Measurements from ENCODE around the gene MT1G.
"Not testable (repeated sequence)": the region's sequence is repeated elsewhere in the genome, so short reads cannot be mapped to it uniquely, and the experiment has no call there.

The MT1G gene

DNA sequence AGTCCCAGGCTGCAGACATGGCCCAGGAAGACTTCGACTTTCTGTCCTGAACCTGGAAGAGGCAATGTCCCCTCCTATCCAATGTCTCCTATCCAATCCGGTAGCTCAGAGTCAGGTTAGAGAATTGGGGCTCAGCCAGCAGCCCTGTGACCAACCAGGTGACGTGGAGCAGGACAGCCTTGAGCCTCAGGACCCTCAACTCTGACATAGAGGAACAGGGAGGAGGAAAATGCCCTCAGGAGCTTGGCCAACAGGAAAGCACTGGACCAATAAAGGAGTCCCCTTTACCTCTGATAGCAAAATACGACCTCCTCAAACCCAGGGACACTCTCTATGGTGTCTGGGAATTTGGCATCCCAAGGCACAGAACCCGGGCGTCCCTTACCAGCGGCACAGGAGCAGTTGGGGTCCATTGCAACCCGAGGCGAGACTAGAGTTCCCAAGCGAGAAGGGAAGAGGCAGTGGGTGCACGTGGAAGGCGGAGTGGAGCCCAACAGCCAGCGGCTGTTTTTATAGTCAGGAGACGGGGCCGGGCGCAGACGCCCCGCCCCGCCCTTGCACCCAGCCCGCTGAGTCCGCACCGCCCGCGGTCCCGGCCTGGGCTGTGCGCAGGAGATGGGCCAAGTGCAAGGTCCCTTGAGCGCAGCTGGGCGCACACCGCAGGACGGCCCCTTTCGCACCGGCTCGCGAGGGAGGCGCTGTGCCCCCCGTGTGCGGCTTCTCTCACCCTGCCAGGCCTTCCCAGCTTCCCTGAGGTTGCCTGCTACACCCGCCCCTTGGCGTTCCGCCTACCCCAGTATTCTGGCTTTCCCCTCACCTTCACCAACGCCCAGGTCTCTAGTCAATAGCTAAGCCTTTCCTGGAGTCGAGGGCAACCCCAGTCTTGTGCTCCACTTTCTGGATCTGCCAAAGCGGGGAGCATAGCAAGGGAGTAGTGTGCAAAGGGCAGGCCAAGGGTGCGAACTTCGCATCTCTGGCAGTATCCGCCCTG, at the start of gene MT1G:
Gene MT1G (minus strand): TSS at position 485 of the 991 bp plus-strand sequence. CDS start 72 bp downstream, at position 413.
- DNase-seq (ENCODE audit: low read depth) = no peak

DNA sequence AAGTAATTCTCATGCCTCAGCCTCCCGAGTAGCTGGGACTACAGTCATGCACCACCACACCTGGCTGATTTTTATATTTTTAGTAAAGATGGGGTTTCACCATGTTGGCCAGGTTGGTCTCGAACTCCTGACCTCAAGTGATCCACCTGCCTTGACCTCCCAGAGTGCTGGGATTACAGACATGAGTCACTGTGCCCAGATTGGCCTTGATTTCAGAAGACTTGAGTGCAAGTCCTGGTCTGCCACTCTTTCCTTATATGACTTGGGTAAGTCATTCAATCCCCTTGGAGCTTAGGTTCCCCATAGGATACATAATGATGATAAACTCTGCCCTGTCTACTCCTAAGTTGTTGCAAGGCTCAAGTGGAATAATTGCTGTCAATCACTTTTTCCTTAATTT, 49.7 kb upstream of the MT1G start:
- not testable (repeated sequence) for DNase-seq (ENCODE audit: low read depth)

DNA sequence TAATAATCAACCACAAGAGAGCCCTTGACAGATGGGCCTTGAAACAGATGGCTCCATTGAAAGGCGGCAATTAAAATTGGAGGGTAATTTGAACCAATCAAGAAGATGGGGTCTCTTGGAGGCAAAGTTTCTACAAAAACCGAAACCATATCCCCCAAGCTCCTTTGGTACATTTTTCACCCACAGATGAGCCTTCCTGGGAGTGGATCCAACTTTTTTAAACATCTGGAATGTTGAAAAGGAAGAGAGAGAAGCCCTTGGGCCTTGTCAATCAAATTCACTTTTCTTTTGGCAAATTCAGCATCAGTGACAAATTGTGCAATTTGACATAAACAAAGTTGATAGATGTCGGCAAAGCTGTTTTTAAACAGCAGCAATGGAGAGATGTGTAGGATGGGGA, 48.9 kb upstream of the MT1G start:
- DNase-seq (ENCODE audit: low read depth) = no peak

DNA sequence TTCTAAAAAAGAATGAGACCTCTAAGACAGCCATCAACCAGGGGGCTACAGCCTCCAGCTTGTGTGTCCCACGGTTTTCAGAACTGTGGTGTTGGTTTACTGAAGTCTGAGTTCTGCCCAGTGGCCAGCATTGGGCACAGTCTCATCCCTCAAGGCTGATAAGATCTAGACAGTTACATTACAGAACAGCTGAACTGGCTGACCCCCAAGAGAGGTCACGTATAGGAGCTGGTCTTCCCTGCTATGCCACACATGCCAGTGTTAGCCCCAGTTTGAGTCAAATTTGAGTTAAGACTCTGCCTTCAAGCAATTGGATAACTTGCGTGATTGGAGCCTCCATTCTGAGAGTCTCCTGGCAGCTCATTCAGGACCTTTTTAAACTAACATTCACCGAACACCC, 47.3 kb upstream of the MT1G start:
- DNase-seq (ENCODE audit: low read depth) = no peak

DNA sequence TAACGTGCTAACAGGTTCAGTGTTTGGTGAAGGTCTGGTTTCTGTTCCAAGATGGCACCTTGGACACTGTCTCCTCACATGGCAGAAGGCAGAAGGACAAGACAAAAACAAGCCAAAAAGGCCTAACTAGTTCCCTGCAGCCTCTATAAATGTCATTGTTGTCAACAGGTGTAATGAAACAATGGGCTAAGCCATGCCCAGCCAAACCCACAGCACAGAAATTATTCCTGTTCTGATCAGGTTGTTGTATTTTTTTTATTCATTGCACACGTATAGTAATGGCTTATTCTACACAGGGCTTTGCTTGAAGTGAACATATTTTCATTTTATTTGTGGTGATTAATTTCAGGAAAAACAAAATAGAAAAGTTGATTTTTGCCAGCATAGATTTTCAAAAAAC, 45.9 kb upstream of the MT1G start:
- no peak for DNase-seq (ENCODE audit: low read depth)

DNA sequence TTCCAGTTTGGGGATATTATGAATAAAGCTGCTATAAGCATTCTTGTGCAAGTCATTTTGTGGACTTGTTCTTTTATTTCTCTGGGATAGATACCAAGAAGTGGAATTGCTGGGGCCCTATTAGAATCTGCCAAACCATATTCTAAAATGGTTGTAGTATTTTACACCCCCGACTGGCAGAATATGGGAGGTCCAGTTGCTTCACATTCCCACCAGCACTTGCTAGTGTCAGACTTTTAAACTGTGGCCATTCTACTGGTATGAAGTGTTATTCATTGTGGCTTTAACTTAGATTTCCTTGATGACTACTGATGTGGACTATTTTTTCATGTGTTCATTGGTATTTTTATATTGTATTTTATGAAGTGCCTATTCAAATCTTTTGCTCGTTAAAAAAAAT, 44.0 kb upstream of the MT1G start:
- no peak for DNase-seq (ENCODE audit: low read depth)

DNA sequence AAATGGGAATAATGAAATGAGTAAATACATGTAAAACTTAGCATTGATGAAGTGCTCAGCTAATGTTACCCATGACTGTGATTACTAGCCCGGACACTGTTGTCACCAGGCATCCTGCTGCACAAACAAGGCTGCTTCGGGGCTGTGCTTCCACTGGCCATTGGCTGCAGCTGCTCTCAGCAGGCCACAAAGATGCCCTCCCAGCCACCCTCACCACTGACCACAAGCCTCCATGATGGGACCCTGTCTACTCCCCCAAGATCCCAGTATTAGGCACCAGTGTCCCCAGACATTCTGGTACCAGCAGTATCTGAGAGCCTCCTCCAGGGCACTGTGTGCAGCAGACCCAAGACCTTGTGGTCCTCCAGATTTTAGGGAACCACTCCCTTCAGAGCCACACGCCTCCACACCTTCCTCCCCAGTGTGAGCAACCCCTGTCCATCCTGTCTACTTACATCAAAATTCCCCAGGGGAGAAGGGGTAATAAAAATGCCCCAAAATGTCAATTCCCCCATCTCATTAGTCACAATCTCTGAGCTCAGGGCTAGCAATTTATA, 42.4 kb upstream of the MT1G start:
- no peak for DNase-seq (ENCODE audit: low read depth)

DNA sequence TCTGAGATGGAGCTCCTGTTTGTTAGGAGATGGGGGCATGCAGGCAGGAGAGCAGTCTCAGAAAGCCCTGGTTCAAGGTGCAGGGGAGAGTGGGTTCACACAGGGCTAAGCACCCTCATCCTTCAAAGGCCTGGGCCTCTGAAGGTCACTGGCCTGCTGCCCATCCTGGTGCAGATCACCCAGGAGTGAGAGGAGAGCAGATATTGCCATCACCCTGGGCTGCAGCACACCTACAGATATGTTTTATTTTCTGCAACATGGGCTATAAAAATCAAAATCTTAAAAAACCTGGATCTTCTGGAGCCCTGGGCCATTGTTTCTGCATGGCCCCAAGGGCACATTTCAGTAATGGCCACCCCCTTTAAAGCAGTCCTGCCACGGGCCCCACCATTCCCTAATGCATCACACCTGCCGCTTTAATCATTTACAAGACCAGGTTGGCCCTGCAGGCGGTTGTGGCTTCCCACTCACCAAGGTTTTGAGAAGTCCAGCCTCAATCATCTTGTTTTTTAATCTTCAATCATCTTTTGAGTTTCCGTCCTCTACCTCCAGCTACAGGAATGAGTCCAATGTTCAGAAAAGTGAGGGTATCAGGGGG, 41.7 kb upstream of the MT1G start:
- DNase-seq (ENCODE audit: low read depth) = no peak

DNA sequence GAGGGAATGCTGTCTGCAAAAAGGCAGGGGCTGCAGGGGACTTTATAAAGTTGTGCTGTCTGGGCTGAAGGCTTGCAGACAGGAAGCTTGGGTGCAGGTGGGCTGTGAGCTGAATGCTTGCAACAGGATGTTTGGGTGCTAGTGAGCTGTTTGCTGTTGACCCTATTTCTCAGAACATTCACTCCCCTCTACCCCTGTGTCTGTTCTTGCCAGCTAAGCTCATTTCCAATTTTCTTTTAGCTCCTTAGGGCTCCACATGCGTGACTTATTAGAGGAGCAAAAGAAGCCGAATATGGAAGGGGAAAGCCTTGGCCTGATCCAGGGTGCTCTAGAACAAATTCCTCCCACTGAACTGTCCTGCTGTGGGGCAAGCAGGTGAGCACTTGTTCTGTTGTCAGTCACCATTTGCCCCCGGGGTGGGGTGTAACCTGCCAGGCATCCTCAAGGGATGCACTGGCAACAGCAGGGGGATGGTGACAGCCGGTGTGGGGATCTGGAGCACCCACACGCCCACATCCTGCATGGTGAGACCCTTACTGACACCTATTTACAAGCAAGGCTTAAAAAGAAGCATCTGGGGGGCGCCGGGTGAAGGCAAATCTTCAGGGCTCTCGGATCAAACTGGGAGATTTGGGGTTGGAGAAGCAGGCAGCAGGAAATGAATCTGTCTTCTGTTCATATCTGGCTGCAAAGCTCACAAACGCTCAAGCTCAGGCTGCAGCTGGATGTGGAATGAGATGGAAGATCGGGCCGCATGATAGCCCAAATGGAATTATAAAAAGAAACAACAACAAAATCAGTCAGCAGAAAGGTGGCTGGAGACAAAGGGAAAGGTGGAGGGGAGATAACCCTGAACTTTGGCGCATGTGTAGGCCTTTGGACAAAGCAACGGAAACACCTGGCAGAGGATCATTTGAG, 40.9 kb upstream of the MT1G start:
- DNase-seq (ENCODE audit: low read depth) = no peak

DNA sequence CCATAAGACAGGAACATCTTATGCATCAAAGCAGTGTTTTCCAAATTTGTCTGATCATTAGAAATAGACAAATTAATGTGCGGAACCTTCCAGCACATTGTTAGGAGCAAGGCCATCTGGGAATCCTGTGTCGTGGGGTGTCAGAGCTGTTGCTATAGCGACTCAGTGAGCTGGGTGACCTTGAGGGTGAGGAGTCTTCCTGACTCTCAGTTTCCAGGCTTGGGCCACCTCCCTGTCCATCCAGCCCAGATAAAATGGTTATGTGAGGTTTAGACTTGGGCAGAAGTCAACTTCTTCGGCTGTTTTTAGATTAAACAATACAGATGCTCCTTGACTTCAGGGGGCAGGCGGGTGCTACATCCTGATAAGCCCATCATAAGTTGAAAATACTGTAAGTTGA, 35.0 kb upstream of the MT1G start:
- no peak for DNase-seq (ENCODE audit: low read depth)

DNA sequence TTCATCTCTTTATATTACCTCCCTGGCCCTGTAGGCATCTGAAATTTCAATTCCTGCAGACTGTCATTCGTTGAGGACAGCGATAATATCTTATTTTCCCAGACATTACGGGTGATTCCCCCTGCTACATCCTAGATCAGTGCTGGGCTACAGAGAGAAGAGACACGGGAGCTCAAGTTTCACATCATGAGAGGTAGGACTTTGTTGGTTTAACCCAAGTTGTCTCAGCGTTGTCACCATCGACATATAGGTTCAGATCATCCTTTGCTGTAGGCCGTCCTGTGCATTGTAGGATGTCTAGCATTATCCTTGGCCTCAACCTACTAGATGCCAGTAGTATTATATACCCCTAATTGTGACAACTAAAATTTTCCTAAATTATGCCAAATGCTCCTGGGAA, 33.7 kb upstream of the MT1G start:
- no peak for DNase-seq (ENCODE audit: low read depth)

DNA sequence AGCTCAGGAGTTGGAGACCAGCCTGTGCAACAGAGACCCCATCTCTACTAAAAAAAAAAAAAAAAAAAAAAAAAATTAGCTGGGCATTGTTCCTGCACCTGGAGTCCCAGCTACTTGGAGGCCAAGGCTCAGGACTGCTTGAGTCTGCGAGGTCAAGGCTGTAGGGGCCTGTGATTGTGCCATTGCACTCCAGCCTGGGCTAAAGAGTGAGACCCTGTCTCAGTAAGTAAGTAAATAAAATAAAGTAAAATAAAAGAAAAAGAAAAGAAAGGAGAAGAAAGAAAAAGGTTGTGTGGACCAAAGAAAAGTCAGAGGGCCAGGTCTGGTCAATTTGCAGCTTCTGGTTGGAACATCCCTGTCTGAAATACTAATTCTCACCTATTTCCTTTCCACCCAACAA, 32.8 kb upstream of the MT1G start:
- no peak for DNase-seq (ENCODE audit: low read depth)

DNA sequence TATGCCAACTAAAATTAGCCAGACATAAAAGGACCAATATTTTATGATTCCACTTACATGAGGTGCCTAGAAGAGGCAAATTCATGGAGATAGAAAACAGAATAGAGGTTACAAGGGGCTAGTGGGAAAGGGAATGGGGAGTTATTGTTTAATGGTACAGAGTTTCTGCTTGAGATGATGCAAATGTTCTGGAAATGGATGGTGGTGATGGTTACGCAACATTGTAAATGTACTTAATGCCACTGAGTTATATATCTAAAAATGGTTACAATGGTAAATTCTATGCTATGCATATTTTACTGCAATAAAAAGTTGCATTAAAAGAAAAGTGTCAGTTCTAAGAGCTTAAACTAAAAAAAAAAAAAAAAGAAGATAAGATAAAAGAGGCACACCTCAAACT, 32.3 kb upstream of the MT1G start:
- no peak for DNase-seq (ENCODE audit: low read depth)

DNA sequence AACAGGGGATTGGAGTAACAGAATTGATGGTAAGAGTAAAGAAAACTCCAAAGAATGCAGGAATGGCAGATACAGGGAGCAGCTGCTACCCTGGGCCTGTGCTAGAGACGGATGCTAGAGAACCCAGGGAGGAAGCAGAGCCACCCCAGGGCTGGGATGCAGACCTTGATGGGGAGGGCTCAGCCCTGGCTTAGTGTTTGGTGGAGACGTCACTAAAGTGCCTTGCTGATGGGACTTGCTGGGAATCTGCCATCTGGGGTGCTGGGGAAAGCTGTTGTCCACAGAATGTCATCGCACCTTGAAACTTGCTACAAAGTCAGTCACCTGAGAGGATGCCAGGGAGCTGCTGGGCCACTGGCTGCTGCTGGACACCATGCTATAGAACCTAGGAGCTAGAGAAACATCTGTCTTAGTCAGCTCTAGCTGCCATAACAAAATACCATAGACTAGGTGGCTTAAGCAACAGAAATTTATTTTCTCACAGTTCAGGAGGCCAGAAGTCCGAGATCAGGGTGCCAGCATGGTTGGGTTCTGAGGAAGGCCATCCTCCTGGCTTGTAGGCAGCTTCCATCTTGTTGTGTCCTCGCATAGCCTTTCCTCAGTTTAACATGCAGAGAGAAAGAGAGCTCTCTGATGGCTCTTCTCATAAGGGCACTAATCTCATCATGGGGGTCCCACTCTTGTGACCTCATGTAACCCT, 29.7 kb upstream of the MT1G start:
- DNase-seq (ENCODE audit: low read depth) = no peak

DNA sequence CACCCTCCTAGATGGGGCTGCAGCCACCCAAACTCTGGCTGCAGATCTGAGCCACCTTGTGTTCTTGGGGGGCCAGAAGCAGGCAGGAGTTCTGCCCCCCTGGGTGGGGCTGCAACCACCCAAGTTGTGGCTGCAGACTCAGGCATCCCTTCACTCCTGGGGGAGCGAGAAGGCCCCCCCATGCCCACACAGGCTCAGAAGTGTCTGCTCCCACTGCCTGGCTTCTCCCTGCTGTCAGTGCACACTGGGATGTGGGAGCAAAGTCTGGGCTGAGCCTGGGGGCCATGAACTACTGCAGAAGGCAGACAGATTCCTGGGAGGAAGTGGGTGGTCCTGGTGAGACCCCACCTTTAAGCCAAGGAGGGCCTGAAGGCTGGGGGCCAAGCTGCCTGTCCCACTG, 27.4 kb upstream of the MT1G start:
- no peak for DNase-seq (ENCODE audit: low read depth)

DNA sequence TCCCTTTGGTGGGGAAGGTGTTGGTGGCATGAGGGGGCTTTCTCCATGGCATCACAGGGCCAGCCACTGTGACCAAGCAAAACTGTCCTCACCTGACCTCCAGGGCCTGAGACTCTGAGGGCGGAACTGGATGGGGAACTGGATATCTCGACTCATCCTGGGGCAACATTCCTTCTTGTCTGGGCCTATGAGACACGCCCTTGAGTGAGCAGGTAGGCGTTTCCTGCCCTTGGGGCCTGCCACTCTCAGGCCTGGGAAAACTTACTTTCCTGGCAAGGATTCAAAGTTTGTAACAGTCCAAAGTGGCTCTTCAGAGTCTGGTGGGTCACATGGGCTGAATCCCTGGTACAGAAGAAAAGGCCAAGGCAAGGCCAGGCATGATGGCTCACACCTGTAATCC, 24.0 kb upstream of the MT1G start:
- DNase-seq (ENCODE audit: low read depth) = no peak

DNA sequence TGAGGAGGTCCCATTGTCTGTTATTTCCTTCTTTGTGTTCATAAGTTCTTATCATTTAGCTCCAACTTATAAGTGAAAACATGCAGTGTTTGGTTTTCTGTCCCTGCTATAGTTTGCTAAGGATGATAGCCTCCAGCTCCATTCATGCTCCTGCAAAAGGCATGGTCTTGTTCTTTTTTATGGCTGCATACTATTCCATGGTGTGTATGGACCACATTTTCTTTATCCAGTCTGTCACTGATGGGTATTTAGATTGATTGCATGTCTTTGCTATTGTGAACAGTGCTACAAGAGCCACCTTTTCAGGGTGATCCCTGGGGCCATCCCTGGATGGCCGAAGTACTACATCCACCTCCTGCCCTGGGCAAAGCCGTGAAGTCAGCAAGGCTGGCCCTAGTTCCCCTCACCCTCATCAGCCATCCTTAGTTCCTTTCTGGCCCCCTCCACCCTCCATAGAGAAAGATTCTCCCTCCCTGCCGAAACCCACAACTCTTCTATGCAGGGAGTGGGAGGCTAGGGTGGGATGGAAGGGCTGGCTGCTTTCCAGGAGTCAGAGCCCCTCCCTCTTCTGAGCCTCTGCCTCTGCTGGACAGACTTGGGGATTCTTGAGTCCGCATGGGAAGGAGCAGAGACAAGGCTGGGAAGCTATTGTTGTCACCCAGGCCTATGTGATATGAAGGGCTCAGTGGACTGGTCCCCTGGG, 22.7 kb upstream of the MT1G start:
- no peak for DNase-seq (ENCODE audit: low read depth)

DNA sequence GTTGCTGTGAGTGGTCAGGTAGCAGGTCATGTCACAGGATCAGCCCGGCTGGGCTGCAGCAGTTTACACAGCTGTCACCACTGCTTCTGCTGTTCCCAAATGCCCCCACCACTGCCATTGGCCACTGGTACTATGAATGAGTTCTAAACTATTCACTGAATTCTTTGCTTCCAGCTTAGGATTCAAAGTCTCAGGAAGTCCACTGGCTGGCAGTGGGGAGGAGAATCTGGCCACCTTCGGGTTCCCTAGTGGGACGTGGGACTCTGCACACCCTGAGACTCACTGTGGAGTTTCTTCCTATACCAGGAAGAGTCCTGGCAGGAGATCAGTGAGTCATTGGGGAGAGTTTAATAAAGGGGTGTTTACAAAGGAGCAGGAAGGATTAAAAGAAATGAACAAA, 21.3 kb upstream of the MT1G start:
- DNase-seq (ENCODE audit: low read depth) = no peak

DNA sequence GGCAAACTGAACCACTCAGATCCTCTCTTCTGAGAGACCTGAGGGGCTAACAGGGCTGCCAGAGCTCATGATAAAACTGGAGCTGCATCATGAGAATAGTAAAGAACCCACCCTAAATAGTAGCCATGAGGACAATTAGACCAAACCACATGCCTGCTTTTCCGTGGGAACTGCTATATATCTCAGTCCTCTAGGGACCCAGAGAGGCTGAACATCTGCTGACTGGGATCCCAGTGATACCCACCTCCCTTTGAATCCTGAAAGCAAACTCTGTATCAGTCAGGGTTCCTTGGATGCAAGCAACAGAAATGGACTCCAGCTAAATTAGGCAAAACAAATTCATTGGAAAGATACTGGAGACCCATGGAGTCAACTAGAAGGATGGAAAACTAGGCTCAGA, 20.9 kb upstream of the MT1G start:
- DNase-seq (ENCODE audit: low read depth) = no peak

DNA sequence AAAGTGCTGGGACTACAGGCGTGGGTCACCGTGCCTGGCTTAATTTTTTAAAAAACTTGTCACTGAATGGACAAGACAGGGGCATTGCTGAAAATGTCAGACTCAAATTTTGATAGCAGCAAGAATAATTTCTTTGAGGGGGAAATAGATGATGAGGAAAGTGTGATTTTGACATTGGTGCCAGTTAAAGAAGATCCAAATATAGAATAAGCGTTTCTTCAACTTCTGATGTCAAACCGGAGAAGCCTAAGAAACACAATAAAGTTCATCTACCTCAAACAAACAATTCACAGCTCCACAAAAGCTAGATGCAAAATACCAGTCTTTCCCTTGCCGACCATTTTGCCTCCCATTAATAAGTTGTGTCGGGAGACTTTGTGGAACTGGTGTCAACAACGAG, 18.9 kb upstream of the MT1G start:
- no peak for DNase-seq (ENCODE audit: low read depth)
